ENCODE measurements around the gene TRIM37.

- TF ChIP-seq POLR2A (IDR thresholded peaks at IDR 0.05) (no peak), CTCF (IDR thresholded peaks at IDR 0.05) (no peak)
These were observed 67.9 kb downstream of the TRIM37 start for GRCh38 chr17:59038734-59039133.
